MM.1S (cell line): ENCODE measurements around the gene RDH16.

Source experiments
- DNase-seq: peaks from one replicate; pipeline ENCODE4 v3.0.0-alpha.2; 2015
- H2AFZ ChIP-seq: fragments of 300-600 bp; sonication (generic); 2 replicates; pipeline ENCODE4 v1.6.0; 2016; ENCODE audit warnings: antibody characterized with exemption, low read length
- H3F3A ChIP-seq: fragments of 300-600 bp; sonication (generic); 2 replicates; pipeline ENCODE4 v1.6.1; 2016; ENCODE audit warnings: mild to moderate bottlenecking, antibody characterized with exemption, low read length, moderate library complexity, mixed read lengths; ENCODE audit not compliant: insufficient read depth
- H3K27ac ChIP-seq: fragments of 300-600 bp; sonication (generic); 2 replicates; pipeline ENCODE4 v1.5.1; 2016; ENCODE audit warnings: mild to moderate bottlenecking, low read length
- H3K27me3 ChIP-seq: fragments of 300-600 bp; sonication (generic); replicated peaks from 2 replicates; pipeline ENCODE4 v1.6.0; 2016; ENCODE audit warnings: low read length; ENCODE audit not compliant: insufficient read depth
- H3K36me3 ChIP-seq: fragments of 300-600 bp; sonication (generic); replicated peaks from 2 replicates; pipeline ENCODE4 v1.6.1; 2016; ENCODE audit warnings: mild to moderate bottlenecking, low read length, mixed read lengths; ENCODE audit not compliant: insufficient read depth
- H3K4me1 ChIP-seq: fragments of 300-600 bp; sonication (generic); 2 replicates; pipeline ENCODE4 v1.6.1; 2016; ENCODE audit warnings: low read length, mixed read lengths
- H3K4me2 ChIP-seq: fragments of 300-600 bp; sonication (generic); 2 replicates; pipeline ENCODE4 v1.6.0; 2016; ENCODE audit warnings: low read depth, low read length
- H3K4me3 ChIP-seq: fragments of 300-600 bp; sonication (generic); 2 replicates; pipeline ENCODE4 v1.5.1; 2016; ENCODE audit warnings: low read length, mixed read lengths
- H3K79me2 ChIP-seq: fragments of 300-600 bp; sonication (generic); 2 replicates; pipeline ENCODE4 v1.6.1; 2016; ENCODE audit warnings: mixed run types, low read length, mixed read lengths
- H3K9ac ChIP-seq: fragments of 300-600 bp; sonication (generic); 2 replicates; pipeline ENCODE4 v1.6.1; 2016; ENCODE audit warnings: low read length, mixed read lengths
- H3K9me2 ChIP-seq: fragments of 300-600 bp; sonication (generic); replicated peaks from 2 replicates; pipeline ENCODE4 v1.6.1; 2016; ENCODE audit warnings: mild to moderate bottlenecking, low read length, mixed read lengths; ENCODE audit not compliant: insufficient read depth
- H3K9me3 ChIP-seq: fragments of 300-600 bp; sonication (generic); replicated peaks from 2 replicates; pipeline ENCODE4 v1.6.1; 2016; ENCODE audit warnings: mild to moderate bottlenecking, low read length, mixed read lengths; ENCODE audit not compliant: insufficient read depth
- H4K20me1 ChIP-seq: fragments of 300-600 bp; sonication (generic); 2 replicates; pipeline ENCODE4 v1.6.1; 2016; ENCODE audit warnings: mild to moderate bottlenecking, low read length, moderate library complexity, mixed read lengths; ENCODE audit not compliant: insufficient read depth
- EZH2 ChIP-seq: fragments of 300-600 bp; sonication (generic); optimal IDR thresholded peaks from 2 replicates; pipeline ENCODE3; 2017; ENCODE audit warnings: low read depth, mild to moderate bottlenecking, antibody characterized with exemption, low read length, mixed read lengths
- EZH2phosphoT487 ChIP-seq: fragments of 300-600 bp; sonication (generic); IDR thresholded peaks from 2 replicates; pipeline ENCODE4 v1.6.1; 2018; ENCODE audit warnings: antibody characterized with exemption, low read length
- TF ChIP-seq, protein P1 (sequence below): fragments of 300-600 bp; sonication (generic); IDR thresholded peaks from 2 replicates; pipeline ENCODE4 v1.5.1; 2016; ENCODE audit warnings: antibody characterized with exemption, low read length, mixed read lengths

The RDH16 gene

DNA sequence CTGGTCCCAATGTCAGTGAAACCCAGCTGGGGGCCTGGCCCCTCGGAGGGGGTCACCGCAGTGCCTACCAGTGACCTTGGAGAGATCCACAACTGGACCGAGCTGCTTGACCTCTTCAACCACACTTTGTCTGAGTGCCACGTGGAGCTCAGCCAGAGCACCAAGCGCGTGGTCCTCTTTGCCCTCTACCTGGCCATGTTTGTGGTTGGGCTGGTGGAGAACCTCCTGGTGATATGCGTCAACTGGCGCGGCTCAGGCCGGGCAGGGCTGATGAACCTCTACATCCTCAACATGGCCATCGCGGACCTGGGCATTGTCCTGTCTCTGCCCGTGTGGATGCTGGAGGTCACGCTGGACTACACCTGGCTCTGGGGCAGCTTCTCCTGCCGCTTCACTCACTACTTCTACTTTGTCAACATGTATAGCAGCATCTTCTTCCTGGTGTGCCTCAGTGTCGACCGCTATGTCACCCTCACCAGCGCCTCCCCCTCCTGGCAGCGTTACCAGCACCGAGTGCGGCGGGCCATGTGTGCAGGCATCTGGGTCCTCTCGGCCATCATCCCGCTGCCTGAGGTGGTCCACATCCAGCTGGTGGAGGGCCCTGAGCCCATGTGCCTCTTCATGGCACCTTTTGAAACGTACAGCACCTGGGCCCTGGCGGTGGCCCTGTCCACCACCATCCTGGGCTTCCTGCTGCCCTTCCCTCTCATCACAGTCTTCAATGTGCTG is 38.0 kb upstream of the RDH16 start:
- Histone ChIP-seq H3F3A (peaks cover 17% of the 10 kb centered on the region), H3K27me3 (no peaks in the 10 kb centered on the region), H3K36me3 (no peaks in the 10 kb centered on the region), H3K9me2 (no peaks in the 10 kb centered on the region), H3K4me1 (peaks cover 33% of the 10 kb centered on the region), H3K4me2 (no peak overlapping the region), H3K9me3 (no peaks in the 10 kb centered on the region), H3K27ac (no peak overlapping the region), H3K9ac (no peak overlapping the region), H3K4me3 (no peak overlapping the region), H3K79me2 (peaks cover 22% of the 10 kb centered on the region), H4K20me1 (no peaks in the 10 kb centered on the region), H2AFZ (no peak overlapping the region)
- TF ChIP-seq EZH2phosphoT487 (no peak), EZH2 (no peak)
- TF ChIP-seq, protein P1, sequence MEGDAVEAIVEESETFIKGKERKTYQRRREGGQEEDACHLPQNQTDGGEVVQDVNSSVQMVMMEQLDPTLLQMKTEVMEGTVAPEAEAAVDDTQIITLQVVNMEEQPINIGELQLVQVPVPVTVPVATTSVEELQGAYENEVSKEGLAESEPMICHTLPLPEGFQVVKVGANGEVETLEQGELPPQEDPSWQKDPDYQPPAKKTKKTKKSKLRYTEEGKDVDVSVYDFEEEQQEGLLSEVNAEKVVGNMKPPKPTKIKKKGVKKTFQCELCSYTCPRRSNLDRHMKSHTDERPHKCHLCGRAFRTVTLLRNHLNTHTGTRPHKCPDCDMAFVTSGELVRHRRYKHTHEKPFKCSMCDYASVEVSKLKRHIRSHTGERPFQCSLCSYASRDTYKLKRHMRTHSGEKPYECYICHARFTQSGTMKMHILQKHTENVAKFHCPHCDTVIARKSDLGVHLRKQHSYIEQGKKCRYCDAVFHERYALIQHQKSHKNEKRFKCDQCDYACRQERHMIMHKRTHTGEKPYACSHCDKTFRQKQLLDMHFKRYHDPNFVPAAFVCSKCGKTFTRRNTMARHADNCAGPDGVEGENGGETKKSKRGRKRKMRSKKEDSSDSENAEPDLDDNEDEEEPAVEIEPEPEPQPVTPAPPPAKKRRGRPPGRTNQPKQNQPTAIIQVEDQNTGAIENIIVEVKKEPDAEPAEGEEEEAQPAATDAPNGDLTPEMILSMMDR, result no peak
- no peak for DNase-seq

- Histone ChIP-seq H3K9me2 (no peaks in the 10 kb centered on the region), H3K27ac (no peak overlapping the region), H4K20me1 (no peaks in the 10 kb centered on the region), H3K9me3 (no peaks in the 10 kb centered on the region), H3K9ac (no peak overlapping the region), H3K79me2 (peaks cover 11% of the 10 kb centered on the region), H3F3A (peaks cover 17% of the 10 kb centered on the region), H3K4me2 (no peak overlapping the region), H3K36me3 (no peaks in the 10 kb centered on the region), H2AFZ (no peak overlapping the region), H3K4me1 (peaks cover 30% of the 10 kb centered on the region), H3K27me3 (no peaks in the 10 kb centered on the region), H3K4me3 (no peak overlapping the region)
- DNase-seq, result no peak
- TF ChIP-seq EZH2phosphoT487 (no peak), EZH2 (no peak)
- TF ChIP-seq, protein P1, result no peak
Observed at GRCh38 chr12:56994231-56994746, 36.9 kb upstream of the RDH16 start.

DNA sequence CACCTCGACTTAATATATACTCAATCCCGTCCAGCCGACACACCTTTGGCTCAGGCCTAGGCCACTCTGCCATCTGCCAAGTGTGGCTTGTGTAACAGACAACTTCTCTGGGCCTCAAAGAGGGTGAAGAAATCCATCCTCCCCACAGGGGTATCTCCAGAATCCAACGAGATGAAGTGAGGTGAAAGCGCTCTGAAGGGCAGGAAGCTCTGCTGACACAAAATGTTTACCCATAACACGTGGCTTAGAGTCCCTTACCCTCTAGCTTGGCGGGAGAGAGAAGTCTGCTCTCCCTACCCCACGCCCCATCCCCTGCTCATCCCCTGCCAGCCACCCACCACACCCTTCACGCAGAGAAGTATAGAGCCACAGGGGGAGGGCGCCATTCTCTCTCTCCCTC is 35.9 kb upstream of the RDH16 start:
- no peaks in the 10 kb centered on the region for H4K20me1 ChIP-seq
- TF ChIP-seq, protein P1, result no peak
- TF ChIP-seq EZH2phosphoT487 (no peak), EZH2 (no peak)
- peaks cover 14% of the 10 kb centered on the region for H3F3A ChIP-seq
- no peaks in the 10 kb centered on the region for H3K9me2 ChIP-seq
- DNase-seq, result no peak
- H3K79me2 ChIP-seq, result peaks cover 6% of the 10 kb centered on the region
- no peaks in the 10 kb centered on the region for H3K36me3 ChIP-seq
- no peak overlapping the region for H2AFZ ChIP-seq
- H3K4me3 ChIP-seq, result no peak overlapping the region
- no peaks in the 10 kb centered on the region for H3K27me3 ChIP-seq
- H3K4me2 ChIP-seq, result no peak overlapping the region
- H3K9me3 ChIP-seq, result no peaks in the 10 kb centered on the region
- peaks cover 22% of the 10 kb centered on the region for H3K4me1 ChIP-seq
- no peak overlapping the region for H3K9ac ChIP-seq
- no peak overlapping the region for H3K27ac ChIP-seq
